ENCODE results near the gene PPP3CA. TPM values are rescaled to one million over a fixed set of nuclear protein-coding genes. Genes with fewer than 3 reads are reported as not detected.

Gene PPP3CA
- total and polyA plus RNA-seq, 2 of the 13 experiments (the other 11 are each of a cell fraction or from before 2014, with no cell fraction given), result 4.8 to 13.2 TPM

- TF ChIP-seq PRDM4 (CRISPR knock-in tag; IDR thresholded peaks at IDR 0.05; ENCODE audit: borderline replicate concordance) (no peak), ZFY (CRISPR knock-in tag; IDR thresholded peaks at IDR 0.05) (no peak), ZNF547 (CRISPR knock-in tag; IDR thresholded peaks at IDR 0.05) (no peak), ISL2 (CRISPR knock-in tag; IDR thresholded peaks at IDR 0.05) (peak; percentile 96), ONECUT2 (CRISPR knock-in tag; IDR thresholded peaks at IDR 0.05) (peak; percentile 44; the same call in 1 of the 2 replicates), ZNF30 (CRISPR knock-in tag; IDR thresholded peaks at IDR 0.05) (no peak), MIER3 (CRISPR knock-in tag; IDR thresholded peaks at IDR 0.05; ENCODE audit: borderline replicate concordance) (0 out of 2 replicates have a peak, but pooled peaks have one; percentile 29), ZNF614 (CRISPR knock-in tag; IDR thresholded peaks at IDR 0.05; ENCODE audit: borderline replicate concordance) (0 out of 2 replicates have a peak, but pooled peaks have one; percentile 31), MAFF (IDR thresholded peaks at IDR 0.05; ENCODE audit: low read depth, low read length) (peak; percentile 87), AHR (CRISPR knock-in tag; IDR thresholded peaks at IDR 0.05) (no peak), NAIF1 (CRISPR knock-in tag; IDR thresholded peaks at IDR 0.05; ENCODE audit: borderline replicate concordance) (peak; percentile 52; the same call in 1 of the 2 replicates), ZNF720 (CRISPR knock-in tag; IDR thresholded peaks at IDR 0.05) (no peak), KLF9 (CRISPR knock-in tag; IDR thresholded peaks at IDR 0.05; ENCODE audit: low read depth) (no peak), TOE1 (CRISPR knock-in tag; IDR thresholded peaks at IDR 0.05) (no peak), STAT6 (CRISPR knock-in tag; IDR thresholded peaks at IDR 0.05; ENCODE audit: borderline replicate concordance) (no peak), ZSCAN20 (CRISPR knock-in tag; IDR thresholded peaks at IDR 0.05; ENCODE audit: borderline replicate concordance) (no peak), ZNF83 (CRISPR knock-in tag; IDR thresholded peaks at IDR 0.05; ENCODE audit: borderline replicate concordance) (no peak), KLF11 (CRISPR knock-in tag; IDR thresholded peaks at IDR 0.05) (no peak), PAWR (CRISPR knock-in tag; IDR thresholded peaks at IDR 0.05; ENCODE audit: borderline replicate concordance) (no peak), HNRNPK (IDR thresholded peaks at IDR 0.05; ENCODE audit: low read depth, low read length, poor library complexity, severe bottlenecking) (no peak), TFAP4 (IDR thresholded peaks at IDR 0.05; ENCODE audit: borderline replicate concordance, low read depth) (no peak), ELF4 (CRISPR knock-in tag; IDR thresholded peaks at IDR 0.05; ENCODE audit: borderline replicate concordance) (no peak), ZFP82 (CRISPR knock-in tag; IDR thresholded peaks at IDR 0.05; ENCODE audit: borderline replicate concordance) (no peak), DRAP1 (CRISPR knock-in tag; IDR thresholded peaks at IDR 0.05) (0 out of 2 replicates have a peak, but pooled peaks have one; percentile 29), MXD3 (CRISPR knock-in tag; IDR thresholded peaks at IDR 0.05) (no peak), RXRB (CRISPR knock-in tag; IDR thresholded peaks at IDR 0.05; ENCODE audit: borderline replicate concordance) (peak; percentile 63; the same call in 1 of the 2 replicates)
Measured at GRCh38 chr4:101114936-101115372, 232.4 kb downstream of the PPP3CA start (continued).
